ENCODE data around the gene EFR3B. TPM values are rescaled to one million over a fixed set of nuclear protein-coding genes. Genes with fewer than 3 reads are reported as not detected.
A peak's percentile ranks its signal among the peaks of the same experiment; 100 is the strongest.

EFR3B gene
- total and polyA plus RNA-seq, 4 donors = 14.4 to 47.6 (median 42.5) TPM

- Histone ChIP-seq H3K4me3 (ENCODE audit: low read depth, low read length) (no peak overlapping the region), H3K27me3 (ENCODE audit: control insufficient read depth, insufficient read depth, low read length) (no peaks in the 10 kb centered on the region), H3K4me1 (ENCODE audit: control insufficient read depth, insufficient read depth, low read length) (peaks cover 23% of the 10 kb centered on the region), H3K36me3 (ENCODE audit: control insufficient read depth, insufficient read depth, low read length) (no peaks in the 10 kb centered on the region), H3K27ac (ENCODE audit: low read depth, low read length) (no peak overlapping the region), H3K9me3 (ENCODE audit: control insufficient read depth, insufficient read depth, low read length) (no peaks in the 10 kb centered on the region)
- no peak for DNase-seq (ENCODE audit: low read depth in 4 of 6, low spot score in 6 of 6)
- 85% methylated on average over 2 of the region's 6 CpGs for WGBS (ENCODE audit: insufficient coverage)
These were observed 159.4 kb downstream of the EFR3B start for GRCh38 chr2:25201265-25201664.

- Histone ChIP-seq H3K9me3 (ENCODE audit: control insufficient read depth, insufficient read depth, low read length) (no peaks in the 10 kb centered on the region), H3K36me3 (ENCODE audit: control insufficient read depth, insufficient read depth, low read length) (no peaks in the 10 kb centered on the region), H3K27ac (ENCODE audit: low read depth, low read length) (no peak overlapping the region), H3K4me1 (ENCODE audit: control insufficient read depth, insufficient read depth, low read length) (peaks cover 18% of the 10 kb centered on the region), H3K27me3 (ENCODE audit: control insufficient read depth, insufficient read depth, low read length) (no peaks in the 10 kb centered on the region), H3K4me3 (ENCODE audit: low read depth, low read length) (no peak overlapping the region)
- DNase-seq (ENCODE audit: low read depth in 4 of 6, low spot score in 6 of 6) = no peak
- WGBS (ENCODE audit: insufficient coverage) = 89% methylated on average over 3 of the region's 7 CpGs
These were observed 159.9 kb downstream of the EFR3B start for GRCh38 chr2:25201794-25202193.

GRCh38 chr2:25202275-25202674 lies 160.4 kb downstream of the EFR3B start:
- 85% methylated on average over 8 of the region's 11 CpGs for WGBS (ENCODE audit: insufficient coverage)
- Histone ChIP-seq H3K27me3 (ENCODE audit: control insufficient read depth, insufficient read depth, low read length) (no peaks in the 10 kb centered on the region), H3K36me3 (ENCODE audit: control insufficient read depth, insufficient read depth, low read length) (no peaks in the 10 kb centered on the region), H3K9me3 (ENCODE audit: control insufficient read depth, insufficient read depth, low read length) (no peaks in the 10 kb centered on the region), H3K27ac (ENCODE audit: low read depth, low read length) (no peak overlapping the region), H3K4me3 (ENCODE audit: low read depth, low read length) (no peak overlapping the region), H3K4me1 (ENCODE audit: control insufficient read depth, insufficient read depth, low read length) (peaks cover 13% of the 10 kb centered on the region)
- DNase-seq (ENCODE audit: low read depth in 4 of 6, low spot score in 6 of 6) = no peak

GRCh38 chr2:25204190-25204838 lies 162.4 kb downstream of the EFR3B start:
- Histone ChIP-seq H3K27ac (ENCODE audit: low read depth, low read length) (peak overlapping the region; percentile 25), H3K9me3 (ENCODE audit: control insufficient read depth, insufficient read depth, low read length) (no peaks in the 10 kb centered on the region), H3K4me3 (ENCODE audit: low read depth, low read length) (no peak overlapping the region), H3K36me3 (ENCODE audit: control insufficient read depth, insufficient read depth, low read length) (no peaks in the 10 kb centered on the region), H3K4me1 (ENCODE audit: control insufficient read depth, insufficient read depth, low read length) (peaks cover 4% of the 10 kb centered on the region), H3K27me3 (ENCODE audit: control insufficient read depth, insufficient read depth, low read length) (no peaks in the 10 kb centered on the region)
- 13% methylated on average over 58 of the region's 59 CpGs for WGBS (ENCODE audit: insufficient coverage)
- DNase-seq (ENCODE audit: low read depth in 4 of 6, low spot score in 6 of 6) = peak in 2 of 6 donors; percentile 53 to 65

- 67% methylated on average over 5 of the region's 5 CpGs for WGBS (ENCODE audit: insufficient coverage)
- Histone ChIP-seq H3K4me1 (ENCODE audit: control insufficient read depth, insufficient read depth, low read length) (peaks cover 4% of the 10 kb centered on the region), H3K27me3 (ENCODE audit: control insufficient read depth, insufficient read depth, low read length) (no peaks in the 10 kb centered on the region), H3K9me3 (ENCODE audit: control insufficient read depth, insufficient read depth, low read length) (no peaks in the 10 kb centered on the region), H3K36me3 (ENCODE audit: control insufficient read depth, insufficient read depth, low read length) (no peaks in the 10 kb centered on the region), H3K27ac (ENCODE audit: low read depth, low read length) (no peak overlapping the region), H3K4me3 (ENCODE audit: low read depth, low read length) (no peak overlapping the region)
- DNase-seq (ENCODE audit: low read depth in 4 of 6, low spot score in 6 of 6) = no peak
These were observed 165.2 kb downstream of the EFR3B start for GRCh38 chr2:25207078-25207545.

Small RNA genes within 50 kb of the gene (small RNA-seq; reads per million reads assigned to genes)
- gene RF00019 (ENCODE audit: low replicate concordance) = not detected
- gene RN7SL856P (ENCODE audit: low replicate concordance) = not detected

Other genes starting within 250 kb of the EFR3B start
- 10 to 100 TPM; 19.9 to 57.3 TPM for gene PTRHD1, start 248.7 kb upstream of the EFR3B start, total RNA-seq
- 10 to 100 TPM; 35.0 to 46.9 TPM for gene PTRHD1, start 248.7 kb upstream of the EFR3B start, polyA plus RNA-seq (ENCODE audit: insufficient read length in 2 of 2)
- 10 to 100 TPM; 12.7 to 15.1 TPM for gene CENPO, start 248.7 kb upstream of the EFR3B start, total RNA-seq
- gene CENPO, start 248.7 kb upstream of the EFR3B start, polyA plus RNA-seq (ENCODE audit: insufficient read length in 2 of 2) = 10 to 100 TPM; 21.0 to 24.0 TPM
- 10 to 100 TPM; 40.4 to 61.7 TPM for gene ADCY3, start 121.8 kb upstream of the EFR3B start, total RNA-seq
- 10 to 100 TPM; 31.6 to 36.7 TPM for gene ADCY3, start 121.8 kb upstream of the EFR3B start, polyA plus RNA-seq (ENCODE audit: insufficient read length in 2 of 2)
- 10 to 100 TPM; 11.2 to 22.0 TPM for gene DNAJC27, start 70.1 kb upstream of the EFR3B start, total RNA-seq
- gene DNAJC27, start 70.1 kb upstream of the EFR3B start, polyA plus RNA-seq (ENCODE audit: insufficient read length in 2 of 2) = 10 to 100 TPM; 12.3 to 12.9 TPM
- 1 to 10 TPM; 2.6 to 8.5 TPM for gene POMC, start 126.5 kb downstream of the EFR3B start, total RNA-seq
- gene POMC, start 126.5 kb downstream of the EFR3B start, polyA plus RNA-seq (ENCODE audit: insufficient read length in 2 of 2) = 1 to 10 TPM; 4.3 to 4.9 TPM

Measured in spinal cord (tissue), 10 donors.